HepG2 (cell line): ENCODE results near the gene TEX19. TPM values are rescaled to one million over a fixed set of nuclear protein-coding genes. Genes with fewer than 3 reads are reported as not detected.

Experiments used
- ATAC-seq: fragments of 200-7000 bp; cut with Tn5 transposase; 3 replicates; pipeline ENCODE4 v1.9.1; 2020; ENCODE audit warnings: mild to moderate bottlenecking, moderate library complexity
- BruUV-seq: library from RNA; stranded (reverse); fragments of 400-500 nt; replicated peaks from 2 replicates; lab custom pipeline; 2021; lab: Mats Ljungman, UMichigan
- CTCF ChIA-PET: fragments of 300-600 bp; formaldehyde crosslinking; extraction: SDS; loops from one replicate; lab custom pipeline; 2021; ENCODE audit warnings: low total read pairs, inconsistent platforms, low intra/inter-chr PET ratio; lab: Yijun Ruan, JAX
- POLR2A ChIA-PET: fragments of 350-600 bp; sonication (Branson Sonifier 250); formaldehyde crosslinking; loops from one replicate; lab custom pipeline; 2020; ENCODE audit warnings: antibody characterized with exemption, inconsistent platforms; lab: Yijun Ruan, JAX
- DNase-seq: peaks from one replicate; pipeline ENCODE4 v3.0.0-alpha.2; 2015; ENCODE audit warnings: low spot score
- FAIRE-seq: peaks from 3 replicates; lab custom pipeline; 2011; peaks lifted over from hg19 to GRCh38; lab: Jason Lieb, UNC
- H2AFZ ChIP-seq: one replicate; pipeline ENCODE4 v1.6.1; 2011; ENCODE audit warnings: low read length, inconsistent platforms
- H3K27ac ChIP-seq: fragments of 300-600 bp; 3 replicates; pipeline ENCODE4 v1.8.0; 2011; ENCODE audit warnings: mixed run types, mild to moderate bottlenecking, mixed read lengths, low read length, inconsistent platforms; ENCODE audit not compliant: insufficient read depth; ENCODE audit errors: extremely low read length
- H3K27me3 ChIP-seq, 2 experiments: fragments of 200-600 bp in 1 of 2; 2 replicates in 1 of 2; 3 replicates in 1 of 2; pipeline versions ENCODE4 v1.6.0 to v1.8.0; 2011; ENCODE audit warnings: low read length in 2 of 2, mild to moderate bottlenecking in 2 of 2, moderate library complexity in 2 of 2, inconsistent platforms in 1 of 2; ENCODE audit not compliant: insufficient read depth in 2 of 2, control insufficient read depth in 1 of 2
- H3K36me3 ChIP-seq, 2 experiments: fragments of 200-600 bp in 1 of 2; replicated peaks in 1 of 2; 2 replicates in 1 of 2; 3 replicates in 1 of 2; pipeline versions ENCODE4 v1.5.1 to v1.8.0; 2011; ENCODE audit warnings: low read length in 2 of 2, inconsistent platforms in 1 of 2; ENCODE audit not compliant: insufficient read depth in 2 of 2, control insufficient read depth in 1 of 2
- H3K4me1 ChIP-seq: 2 replicates; pipeline ENCODE4 v1.5.1; 2012; ENCODE audit warnings: low read length, inconsistent platforms; ENCODE audit not compliant: insufficient read depth
- H3K4me2 ChIP-seq: 2 replicates; pipeline ENCODE4 v1.6.0; 2011; ENCODE audit warnings: low read depth, low read length, inconsistent platforms
- H3K4me3 ChIP-seq, 3 experiments: fragments of 200-600 bp in 1 of 3; sonication (generic), shearing (Covaris generic) in 1 of 3; replicated peaks in 1 of 3; 2 replicates each; pipeline ENCODE4 v1.5.1; 2011 to 2016; ENCODE audit warnings: low read length in 3 of 3, inconsistent platforms in 2 of 3, low read depth in 2 of 3, mild to moderate bottlenecking in 2 of 3, control low read depth in 1 of 3, mixed read lengths in 1 of 3; ENCODE audit not compliant: insufficient read depth in 1 of 3
- H3K79me2 ChIP-seq: one replicate; pipeline ENCODE4 v1.6.1; 2011; ENCODE audit warnings: low read length, inconsistent platforms; ENCODE audit not compliant: insufficient read depth
- H3K9ac ChIP-seq: 2 replicates; pipeline ENCODE4 v1.6.0; 2011; ENCODE audit warnings: mild to moderate bottlenecking, low read depth, low read length, inconsistent platforms; ENCODE audit not compliant: insufficient read depth
- H3K9me3 ChIP-seq: 2 replicates; pipeline ENCODE4 v1.5.1; 2012; ENCODE audit warnings: mild to moderate bottlenecking, low read length
- H4K20me1 ChIP-seq: 2 replicates; pipeline ENCODE4 v1.6.0; 2011; ENCODE audit warnings: inconsistent platforms, mild to moderate bottlenecking, low read length, moderate library complexity; ENCODE audit not compliant: insufficient read depth
- ATF7-NPFF ChIP-seq: sonication (generic); formaldehyde crosslinking; IDR thresholded peaks from 2 replicates; pipeline ENCODE4 v1.8.1; 2023; ENCODE audit warnings: mild to moderate bottlenecking, low read depth, missing genetic modification reagents, moderate library complexity
- GLI4 ChIP-seq: sonication (generic); formaldehyde crosslinking; IDR thresholded peaks from 2 replicates; pipeline ENCODE4 v1.5.1; 2020; ENCODE audit warnings: missing genetic modification reagents, mild to moderate bottlenecking, moderate library complexity, borderline replicate concordance
- HMGXB3 ChIP-seq: sonication (generic); formaldehyde crosslinking; IDR thresholded peaks from 2 replicates; pipeline ENCODE4 v1.4.0; 2020; ENCODE audit warnings: missing genetic modification reagents, borderline replicate concordance
- MIER2 ChIP-seq: IDR thresholded peaks from 2 replicates; pipeline ENCODE4 v1.6.1; 2016; ENCODE audit warnings: missing biosample characterization, missing genetic modification reagents
- MXD3 ChIP-seq: IDR thresholded peaks from 2 replicates; pipeline ENCODE4 v1.6.1; 2016; ENCODE audit warnings: mild to moderate bottlenecking, missing biosample characterization, missing genetic modification reagents
- NR1H2 ChIP-seq: sonication (generic); formaldehyde crosslinking; IDR thresholded peaks from 2 replicates; pipeline ENCODE4 v1.8.1; 2022; ENCODE audit warnings: low read depth, missing genetic modification reagents, borderline replicate concordance
- ONECUT2 ChIP-seq: sonication (generic); formaldehyde crosslinking; IDR thresholded peaks from 2 replicates; pipeline ENCODE4 v1.4.0; 2020; ENCODE audit warnings: missing genetic modification reagents
- TCF7L2 ChIP-seq: IDR thresholded peaks from 2 replicates; pipeline ENCODE4 v1.6.1; 2011; ENCODE audit warnings: mild to moderate bottlenecking, low read depth, low read length, moderate library complexity
- ZEB1 ChIP-seq: IDR thresholded peaks from 2 replicates; pipeline ENCODE4 v1.6.1; 2012; ENCODE audit warnings: mild to moderate bottlenecking, low read depth, inconsistent platforms; ENCODE audit not compliant: insufficient replicate concordance
- ZNF335 ChIP-seq: sonication (generic); formaldehyde crosslinking; IDR thresholded peaks from 2 replicates; pipeline ENCODE4 v1.4.0; 2020; ENCODE audit warnings: missing genetic modification reagents
- ZNF44 ChIP-seq: sonication (generic); formaldehyde crosslinking; IDR thresholded peaks from 2 replicates; pipeline ENCODE4 v1.5.1; 2020; ENCODE audit warnings: mild to moderate bottlenecking, missing genetic modification reagents
- ZNF451 ChIP-seq: sonication (generic); formaldehyde crosslinking; IDR thresholded peaks from 2 replicates; pipeline ENCODE4 v1.5.0; 2020; ENCODE audit warnings: mild to moderate bottlenecking, missing genetic modification reagents
- ZSCAN30 ChIP-seq: sonication (generic); formaldehyde crosslinking; IDR thresholded peaks from 2 replicates; pipeline ENCODE4 v1.5.0; 2020; ENCODE audit warnings: mild to moderate bottlenecking, missing genetic modification reagents
- WGBS: methylation state at CpG from one replicate; pipeline ENCODE4 v1.1.6; 2017; ENCODE audit warnings: low lambda C conversion rate; 5-methylcytosine and 5-hydroxymethylcytosine counted together
- in situ Hi-C: cut with HindIII; loops from 2 replicates; pipeline ENCODE4 v1.10.0; 2017; ENCODE audit warnings: low pct_unique_long_range_greater_than_20kb; ENCODE audit not compliant: extremely low pct_ligation_motif_present
- intact Hi-C: fragments of 100-400 bp; cut with micrococcal nuclease; formaldehyde crosslinking; loops from one replicate; pipeline ENCODE4 v1.10.0; 2022; ENCODE audit not compliant: unreplicated experiment
- polyA plus RNA-seq, 8 experiments: library from polyadenylated mRNA; depleted of rRNA in 3 of 8; stranded (reverse) in 7 of 8; unstranded in 1 of 8; fragments of >200 nt; fragmentation: Illumina TruSeq in 4 of 8; extraction: Trizol in 4 of 8; gene quantifications; 2 replicates each; pipeline versions ENCODE4 v1.2.1 to v1.2.3, GENCODE V29; 2011 to 2016; ENCODE audit warnings: low read depth in 4 of 8, missing spikeins in 1 of 8, mixed read lengths in 1 of 8; ENCODE audit not compliant: insufficient read depth in 1 of 8
- total RNA-seq, 5 experiments: library from RNA; depleted of rRNA; stranded (reverse); fragments of >200 nt; fragmentation: Illumina TruSeq; extraction: Trizol; gene quantifications; 2 replicates each; pipeline ENCODE4 v1.2.3, GENCODE V29; 2016; ENCODE audit warnings: low read depth in 1 of 5

TEX19 gene
- total and polyA plus RNA-seq, 2 of the 13 experiments (the other 11 are each of a cell fraction or from before 2014, with no cell fraction given) = 1.3 to 6.0 TPM

DNA sequence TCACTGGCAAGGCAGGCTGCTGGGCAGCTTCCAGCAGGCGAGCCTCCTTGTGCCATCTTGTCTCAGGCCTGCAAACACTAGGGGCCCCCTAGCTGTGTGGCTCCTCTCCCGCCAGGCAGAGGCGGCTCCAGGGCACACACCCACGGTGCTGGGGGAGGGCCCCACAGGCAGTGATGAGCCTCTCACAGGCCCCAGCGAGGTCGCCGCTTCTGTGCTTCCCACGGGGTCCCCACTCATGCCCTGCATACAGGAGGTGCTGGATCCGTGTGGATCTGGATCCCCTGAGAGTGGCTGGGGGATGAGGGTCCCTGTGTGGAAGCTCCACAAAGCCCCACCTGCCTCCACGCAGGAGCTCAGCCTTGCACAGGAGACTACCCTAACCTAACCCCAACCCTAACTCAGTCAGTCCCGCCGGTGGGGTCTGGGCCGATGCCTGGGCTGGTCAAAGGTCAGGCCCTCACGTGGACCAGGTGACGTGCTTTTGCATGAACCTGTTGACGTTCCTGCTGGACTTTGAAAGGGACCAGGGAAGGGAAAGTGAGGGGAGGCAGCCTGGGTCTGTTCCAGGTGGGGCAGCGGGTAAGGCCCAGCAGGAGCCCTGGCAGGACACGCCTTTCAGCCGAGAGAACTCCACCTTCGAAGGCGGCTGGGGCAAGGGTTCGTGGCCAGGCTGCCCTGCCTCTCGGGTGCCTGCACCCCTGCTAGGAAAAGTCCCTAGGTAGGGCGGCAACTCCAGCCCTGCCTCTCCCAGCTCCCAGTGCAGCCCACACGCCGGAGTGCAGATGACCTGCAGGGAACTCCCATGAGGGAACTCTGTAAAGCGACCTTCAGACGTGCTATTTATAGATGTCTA, 30.7 kb upstream of the TEX19 start:
- whole genome bisulfite sequencing = 6% methylated on average over 24 of the region's 28 CpGs
- FAIRE-seq = peak; percentile 99
- in situ Hi-C loops (no loop called here), intact Hi-C loops (no loop called here)
- Histone ChIP-seq H3K27ac (peak overlapping the region; percentile 83), H3K36me3 (no peaks in the 10 kb centered on the region), H3K9me3 (no peaks in the 10 kb centered on the region), H3K4me2 (peak overlapping the region; percentile 81), H3K27me3 (no peaks in the 10 kb centered on the region), H3K79me2 (peaks cover 4% of the 10 kb centered on the region), H4K20me1 (no peaks in the 10 kb centered on the region), H3K4me3 (peak overlapping the region in 2 of 3 experiments; percentile 33 to 61; a peak in 4 of 6 replicates), H3K4me1 (peaks cover 97% of the 10 kb centered on the region), H3K9ac (peak overlapping the region; percentile 71), H2AFZ (no peak overlapping the region)
- TSS peak; percentile 83 for BruUV-seq
- POLR2A ChIA-PET = interaction anchor here (0.9 to 20.8 kb wide), 10 partner anchors 9 to 123 kb away, joined by 3 to 270 read pairs (median 14); partner anchors contain the start of genes CD7 and CSNK1D
- ATAC-seq = peak; percentile 47
- DNase-seq = peak; percentile 87
- CTCF ChIA-PET = no interaction called here
- peak; percentile 98 for TF ChIP-seq ZEB1
- TF ChIP-seq HMGXB3 (CRISPR knock-in tag) = 0 out of 2 replicates have a peak, but pooled peaks have one; percentile 32
- TF ChIP-seq ZNF451 (CRISPR knock-in tag) = peak; percentile 39
- TF ChIP-seq ZNF44 (CRISPR knock-in tag) = no peak; the same call in 1 of the 2 replicates
- no peak for TF ChIP-seq ZSCAN30
- TF ChIP-seq MIER2 (CRISPR knock-in tag) = peak; percentile 58
- TF ChIP-seq GLI4 (CRISPR knock-in tag) = no peak; the same call in 1 of the 2 replicates
- TF ChIP-seq ZNF335 (CRISPR knock-in tag) = peak; percentile 52; the same call in 1 of the 2 replicates
- TF ChIP-seq ONECUT2 (CRISPR knock-in tag) = peak; percentile 30; the same call in 1 of the 2 replicates
- TF ChIP-seq TCF7L2 = no peak
- TF ChIP-seq ATF7-NPFF (CRISPR knock-in tag) = peak; percentile 79; the same call in 1 of the 2 replicates
- TF ChIP-seq NR1H2 (CRISPR knock-in tag) = no peak; the same call in 1 of the 2 replicates
- TF ChIP-seq MXD3 (CRISPR knock-in tag) = peak; percentile 70; the same call in 1 of the 2 replicates
